Osteocyte (in vitro differentiated cells): ENCODE results near the gene PLEKHJ1. TPM values are rescaled to one million over a fixed set of nuclear protein-coding genes. Genes with fewer than 3 reads are reported as not detected.

ENCODE experiments used
- DNase-seq: peaks from one replicate; pipeline ENCODE4 v3.0.0; 2021; ENCODE audit warnings: mixed read lengths; ENCODE audit not compliant: unreplicated experiment; ENCODE audit errors: extremely low spot score
- H3K27ac Mint-ChIP-seq: one replicate; pipeline ENCODE4 v1.8.0; 2021; ENCODE audit warnings: mild to moderate bottlenecking, mixed read lengths; ENCODE audit not compliant: unreplicated experiment
- H3K27me3 Mint-ChIP-seq: one replicate; pipeline ENCODE4 v1.8.0; 2021; ENCODE audit warnings: mixed read lengths; ENCODE audit not compliant: unreplicated experiment
- H3K36me3 Mint-ChIP-seq: one replicate; pipeline ENCODE4 v1.8.0; 2021; ENCODE audit warnings: mixed read lengths; ENCODE audit not compliant: unreplicated experiment
- H3K4me1 Mint-ChIP-seq: one replicate; pipeline ENCODE4 v1.8.0; 2021; ENCODE audit warnings: mixed read lengths; ENCODE audit not compliant: unreplicated experiment
- H3K4me3 Mint-ChIP-seq: one replicate; pipeline ENCODE4 v1.8.0; 2021; ENCODE audit warnings: mild to moderate bottlenecking, moderate library complexity, mixed read lengths; ENCODE audit not compliant: unreplicated experiment
- H3K9me3 Mint-ChIP-seq: one replicate; pipeline ENCODE4 v1.8.0; 2021; ENCODE audit warnings: mixed read lengths; ENCODE audit not compliant: unreplicated experiment
- total RNA-seq: library from RNA; stranded (reverse); gene quantifications from 2 replicates; pipeline ENCODE4 v1.2.1, GENCODE V29; 2021
- TF ChIP-seq, protein P1 (sequence below): fragments of 200-600 bp; sonication (generic); IDR thresholded peaks from 2 replicates; pipeline ENCODE4 v1.5.0; 2021; ENCODE audit warnings: antibody characterized with exemption, mild to moderate bottlenecking, moderate library complexity

PLEKHJ1 gene
- total RNA-seq, 1 donor from 2014 or later: 40.7 TPM

DNA sequence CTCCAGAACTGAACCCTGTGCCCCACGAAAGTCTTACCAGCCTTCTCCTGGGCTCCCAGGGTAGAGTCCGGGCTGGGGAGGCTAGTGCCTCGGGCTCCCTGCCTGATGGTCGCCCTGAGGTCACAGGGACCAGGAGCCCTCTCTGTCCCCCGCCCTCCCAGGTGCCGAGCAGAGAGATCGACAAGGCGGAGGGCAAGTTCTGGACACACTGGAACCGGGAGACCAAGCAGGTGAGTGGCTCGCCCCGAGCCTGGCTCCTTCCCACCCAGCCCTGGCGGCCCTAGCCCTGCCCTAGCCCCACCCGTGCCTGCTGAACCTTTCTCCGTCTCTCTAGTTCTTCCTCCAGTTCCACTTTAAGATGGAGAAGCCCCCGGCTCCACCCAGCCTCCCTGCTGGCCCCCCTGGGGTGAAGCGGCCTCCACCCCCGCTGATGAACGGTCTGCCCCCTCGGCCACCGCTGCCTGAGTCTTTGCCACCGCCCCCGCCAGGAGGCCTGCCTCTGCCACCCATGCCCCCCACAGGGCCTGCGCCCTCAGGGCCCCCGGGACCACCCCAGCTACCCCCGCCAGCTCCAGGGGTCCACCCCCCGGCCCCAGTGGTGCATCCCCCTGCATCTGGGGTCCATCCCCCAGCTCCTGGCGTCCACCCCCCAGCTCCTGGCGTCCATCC lies 11.4 kb upstream of the PLEKHJ1 start:
- TF ChIP-seq, protein P1, sequence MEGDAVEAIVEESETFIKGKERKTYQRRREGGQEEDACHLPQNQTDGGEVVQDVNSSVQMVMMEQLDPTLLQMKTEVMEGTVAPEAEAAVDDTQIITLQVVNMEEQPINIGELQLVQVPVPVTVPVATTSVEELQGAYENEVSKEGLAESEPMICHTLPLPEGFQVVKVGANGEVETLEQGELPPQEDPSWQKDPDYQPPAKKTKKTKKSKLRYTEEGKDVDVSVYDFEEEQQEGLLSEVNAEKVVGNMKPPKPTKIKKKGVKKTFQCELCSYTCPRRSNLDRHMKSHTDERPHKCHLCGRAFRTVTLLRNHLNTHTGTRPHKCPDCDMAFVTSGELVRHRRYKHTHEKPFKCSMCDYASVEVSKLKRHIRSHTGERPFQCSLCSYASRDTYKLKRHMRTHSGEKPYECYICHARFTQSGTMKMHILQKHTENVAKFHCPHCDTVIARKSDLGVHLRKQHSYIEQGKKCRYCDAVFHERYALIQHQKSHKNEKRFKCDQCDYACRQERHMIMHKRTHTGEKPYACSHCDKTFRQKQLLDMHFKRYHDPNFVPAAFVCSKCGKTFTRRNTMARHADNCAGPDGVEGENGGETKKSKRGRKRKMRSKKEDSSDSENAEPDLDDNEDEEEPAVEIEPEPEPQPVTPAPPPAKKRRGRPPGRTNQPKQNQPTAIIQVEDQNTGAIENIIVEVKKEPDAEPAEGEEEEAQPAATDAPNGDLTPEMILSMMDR: no peak
- peaks cover 6% of the 10 kb centered on the region for H3K4me1 Mint-ChIP-seq
- DNase-seq: no peak

DNA sequence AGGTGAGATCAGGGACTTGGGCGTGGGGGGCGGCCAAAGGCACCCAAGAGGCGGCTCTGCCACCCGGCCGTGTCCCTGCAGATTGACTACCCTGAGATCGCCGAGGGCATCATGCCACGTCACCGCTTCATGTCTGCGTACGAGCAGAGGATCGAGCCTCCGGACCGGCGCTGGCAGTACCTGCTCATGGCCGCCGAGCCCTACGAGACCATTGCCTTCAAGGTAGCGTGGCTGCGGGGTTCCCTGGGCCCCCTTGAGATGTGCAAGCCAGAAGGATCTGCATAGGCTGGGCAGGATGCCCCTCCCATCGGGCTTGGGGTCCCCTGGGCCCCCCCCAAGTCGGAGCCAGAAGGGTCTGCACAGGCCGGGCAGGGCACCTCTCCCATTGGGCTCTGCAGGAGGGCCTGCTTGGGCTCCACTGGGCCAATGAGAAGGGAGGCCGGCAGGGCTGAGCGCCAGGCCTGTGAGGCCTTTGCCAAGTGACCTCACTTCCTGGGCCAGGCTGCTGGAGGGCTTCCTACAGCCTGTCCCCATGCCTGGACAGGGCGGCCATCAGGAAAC lies 10.8 kb upstream of the PLEKHJ1 start:
- Mint-ChIP-seq H3K27ac (no peak overlapping the region), H3K4me3 (no peak overlapping the region), H3K27me3 (no peaks in the 10 kb centered on the region), H3K4me1 (peaks cover 9% of the 10 kb centered on the region), H3K36me3 (peaks cover 10% of the 10 kb centered on the region), H3K9me3 (no peaks in the 10 kb centered on the region)
- DNase-seq: no peak
- TF ChIP-seq, protein P1: no peak

More for the DNA sequence above, 11.4 kb upstream of the PLEKHJ1 start:
- H3K36me3 Mint-ChIP-seq: peaks cover 10% of the 10 kb centered on the region
- no peak overlapping the region for H3K4me3 Mint-ChIP-seq
- H3K9me3 Mint-ChIP-seq: no peaks in the 10 kb centered on the region
- no peaks in the 10 kb centered on the region for H3K27me3 Mint-ChIP-seq
- H3K27ac Mint-ChIP-seq: no peak overlapping the region

- no peak for DNase-seq
- Mint-ChIP-seq H3K27ac (no peak overlapping the region), H3K9me3 (no peaks in the 10 kb centered on the region), H3K4me1 (peaks cover 16% of the 10 kb centered on the region), H3K4me3 (no peak overlapping the region), H3K36me3 (peaks cover 10% of the 10 kb centered on the region), H3K27me3 (no peaks in the 10 kb centered on the region)
- TF ChIP-seq, protein P1: no peak
These were observed 10.0 kb upstream of the PLEKHJ1 start for GRCh38 chr19:2246014-2246620.

GRCh38 chr19:2245273-2245672 lies 9.1 kb upstream of the PLEKHJ1 start:
- no peak overlapping the region for H3K4me3 Mint-ChIP-seq
- TF ChIP-seq, protein P1: no peak
- no peaks in the 10 kb centered on the region for H3K9me3 Mint-ChIP-seq
- peaks cover 25% of the 10 kb centered on the region for H3K4me1 Mint-ChIP-seq
- DNase-seq: no peak
- H3K27me3 Mint-ChIP-seq: no peaks in the 10 kb centered on the region
- no peak overlapping the region for H3K27ac Mint-ChIP-seq
- H3K36me3 Mint-ChIP-seq: peaks cover 10% of the 10 kb centered on the region

DNA sequence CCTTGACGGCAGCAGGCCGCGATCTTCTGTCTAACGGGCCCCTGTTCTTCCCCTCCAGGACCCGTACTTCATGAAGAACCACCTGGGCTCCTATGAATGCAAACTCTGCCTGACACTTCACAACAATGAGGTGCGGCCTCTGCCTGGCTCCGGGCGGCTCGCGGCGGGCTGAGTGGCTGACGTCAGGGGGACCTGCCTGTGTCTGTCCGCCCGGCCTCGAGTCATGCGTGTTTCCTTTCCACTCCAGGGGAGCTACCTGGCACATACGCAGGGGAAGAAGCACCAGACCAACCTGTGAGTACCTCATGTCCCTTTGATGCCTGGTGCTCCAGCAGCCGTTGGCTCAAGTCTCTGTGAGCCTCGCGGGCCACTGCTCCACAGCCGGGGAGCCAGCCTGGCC lies 8.4 kb upstream of the PLEKHJ1 start:
- DNase-seq: no peak
- Mint-ChIP-seq H3K27me3 (no peaks in the 10 kb centered on the region), H3K9me3 (no peaks in the 10 kb centered on the region), H3K36me3 (peaks cover 11% of the 10 kb centered on the region), H3K27ac (no peak overlapping the region), H3K4me3 (no peak overlapping the region), H3K4me1 (peaks cover 31% of the 10 kb centered on the region)
- TF ChIP-seq, protein P1: no peak
